SK-N-MC (cell line): ENCODE results near the gene TBX3.

Experiments used
- DNase-seq: peaks from one replicate; pipeline ENCODE4 v3.0.0-alpha.2; 2011; ENCODE audit warnings: low read depth, low spot score
- H3K27ac ChIP-seq: fragments of 200-600 bp; sonication (generic); 2 replicates; pipeline ENCODE4 v1.5.1; 2016; ENCODE audit warnings: mixed run types
- H3K36me3 ChIP-seq: fragments of 200-600 bp; sonication (generic); 2 replicates; pipeline ENCODE4 v1.6.1; 2017; ENCODE audit warnings: antibody characterized with exemption, low read length, mixed read lengths; ENCODE audit not compliant: insufficient read depth
- H3K4me3 ChIP-seq: fragments of 200-600 bp; sonication (generic); 2 replicates; pipeline ENCODE4 v1.5.1; 2016
- H3K9ac ChIP-seq: fragments of 200-600 bp; sonication (generic); 2 replicates; pipeline ENCODE4 v1.8.0; 2017; ENCODE audit warnings: mixed run types, mixed read lengths; ENCODE audit not compliant: insufficient read length
- H3K9me3 ChIP-seq: fragments of 200-600 bp; sonication (generic); 2 replicates; pipeline ENCODE4 v1.6.1; 2017; ENCODE audit warnings: low read depth, mild to moderate bottlenecking, antibody characterized with exemption, low read length, moderate library complexity, mixed read lengths
- EZH2 ChIP-seq: fragments of 200-600 bp; sonication (generic); IDR thresholded peaks from one replicate; pipeline ENCODE4 v1.6.1; 2017; ENCODE audit warnings: antibody characterized with exemption
- FOXP2 ChIP-seq: optimal IDR thresholded peaks from 2 replicates; pipeline ENCODE3; 2011; ENCODE audit warnings: mild to moderate bottlenecking, moderate library complexity; ENCODE audit not compliant: insufficient read depth; ENCODE audit errors: extremely low read length, control extremely low read depth
- POLR2AphosphoS5 ChIP-seq: IDR thresholded peaks from 2 replicates; pipeline ENCODE4 v1.6.1; 2012; ENCODE audit warnings: mild to moderate bottlenecking, low read depth, low read length, borderline replicate concordance

The TBX3 gene

GRCh38 chr12:114686773-114687500 is 3.0 kb upstream of the TBX3 start:
- H3K4me3 ChIP-seq: no peak overlapping the region
- no peak overlapping the region for H3K27ac ChIP-seq
- no peaks in the 10 kb centered on the region for H3K9me3 ChIP-seq
- TF ChIP-seq FOXP2 (no peak), POLR2AphosphoS5 (no peak), EZH2 (no peak)
- DNase-seq: no peak
- H3K9ac ChIP-seq: no peak overlapping the region
- no peaks in the 10 kb centered on the region for H3K36me3 ChIP-seq

- DNase-seq: no peak
- TF ChIP-seq POLR2AphosphoS5 (no peak), FOXP2 (no peak), EZH2 (no peak)
- Histone ChIP-seq H3K36me3 (0 out of 2 replicates have a peak, but pooled peaks cover 2% of the 10 kb centered on the region), H3K9ac (no peak overlapping the region), H3K27ac (no peak overlapping the region), H3K4me3 (no peak overlapping the region), H3K9me3 (no peaks in the 10 kb centered on the region)
Observed at GRCh38 chr12:114686426-114686772, 2.4 kb upstream of the TBX3 start.

- H3K36me3 ChIP-seq: peaks cover 4% of the 10 kb centered on the region
- no peaks in the 10 kb centered on the region for H3K9me3 ChIP-seq
- no peak overlapping the region for H3K9ac ChIP-seq
- H3K4me3 ChIP-seq: no peak overlapping the region
- no peak for TF ChIP-seq EZH2
- TF ChIP-seq POLR2AphosphoS5: no peak
- no peak for TF ChIP-seq FOXP2
- DNase-seq: no peak
- H3K27ac ChIP-seq: no peak overlapping the region
Observed at GRCh38 chr12:114685869-114686268, 1.9 kb upstream of the TBX3 start.

- Histone ChIP-seq H3K27ac (no peak overlapping the region), H3K36me3 (peaks cover 9% of the 10 kb centered on the region), H3K4me3 (peak overlapping the region; percentile 75), H3K9me3 (no peaks in the 10 kb centered on the region), H3K9ac (peak overlapping the region; percentile 78)
- TF ChIP-seq FOXP2 (no peak), EZH2 (no peak), POLR2AphosphoS5 (no peak)
- no peak for DNase-seq
Observed at GRCh38 chr12:114685320-114685781, 1.4 kb upstream of the TBX3 start.

- DNase-seq: no peak
- peak overlapping the region; percentile 78 for H3K9ac ChIP-seq
- peak overlapping the region; percentile 87 for H3K27ac ChIP-seq
- no peak for TF ChIP-seq EZH2
- TF ChIP-seq FOXP2: no peak
- no peak for TF ChIP-seq POLR2AphosphoS5
- H3K4me3 ChIP-seq: peak overlapping the region; percentile 75
- H3K36me3 ChIP-seq: peaks cover 14% of the 10 kb centered on the region
- H3K9me3 ChIP-seq: no peaks in the 10 kb centered on the region
Observed at GRCh38 chr12:114684870-114685273, 897 bp upstream of the TBX3 start.

GRCh38 chr12:114683709-114684097 is 272 bp downstream of the TBX3 start:
- no peaks in the 10 kb centered on the region for H3K9me3 ChIP-seq
- peak overlapping the region; percentile 75 for H3K4me3 ChIP-seq
- H3K27ac ChIP-seq: peak overlapping the region; percentile 10; the same call in 1 of the 2 replicates
- TF ChIP-seq FOXP2 (no peak), POLR2AphosphoS5 (no peak)
- peak overlapping the region; percentile 49 for H3K9ac ChIP-seq
- H3K36me3 ChIP-seq: peaks cover 22% of the 10 kb centered on the region
- no peak for DNase-seq

- Histone ChIP-seq H3K36me3 (peaks cover 26% of the 10 kb centered on the region), H3K27ac (no peak overlapping the region), H3K4me3 (peak overlapping the region; percentile 75), H3K9me3 (no peaks in the 10 kb centered on the region), H3K9ac (peak overlapping the region; percentile 49)
- no peak for DNase-seq
- no peak for TF ChIP-seq POLR2AphosphoS5
- TF ChIP-seq EZH2: no peak
- no peak for TF ChIP-seq FOXP2
Observed at GRCh38 chr12:114682785-114683708, 928 bp downstream of the TBX3 start.

GRCh38 chr12:114682106-114682784 is 1.7 kb downstream of the TBX3 start:
- TF ChIP-seq POLR2AphosphoS5: no peak
- TF ChIP-seq FOXP2: no peak
- TF ChIP-seq EZH2: no peak
- Histone ChIP-seq H3K36me3 (peaks cover 32% of the 10 kb centered on the region), H3K9me3 (no peaks in the 10 kb centered on the region), H3K4me3 (peak overlapping the region; percentile 75), H3K27ac (no peak overlapping the region), H3K9ac (peak overlapping the region; percentile 49)
- no peak for DNase-seq
